Lung (tissue), 12 donors: Measurements from ENCODE around the gene GLYATL3. TPM values are rescaled to one million over a fixed set of nuclear protein-coding genes. Genes with fewer than 3 reads are reported as not detected.

Experiments used
- ATAC-seq: fragments of 200-7000 bp; cut with Tn5 transposase; one replicate; pipeline ENCODE4 v1.9.1; 2020; ENCODE audit warnings: moderate number of reproducible peaks; ENCODE audit not compliant: insufficient read depth, low FRiP score
- DNase-seq, 3 donors: peaks; one replicate each; pipeline ENCODE4 v3.0.0-alpha.2; 2013 to 2017
- H3K27ac ChIP-seq, 2 donors: one replicate each; pipeline ENCODE4 v1.5.1; 2013; ENCODE audit warnings: mild to moderate bottlenecking in 2 of 2, moderate library complexity in 2 of 2, control low read depth in 1 of 2, inconsistent platforms in 1 of 2, low read depth in 1 of 2, low read length in 1 of 2
- H3K27me3 ChIP-seq, 3 donors: one replicate each; pipeline ENCODE4 v1.5.1; 2013; ENCODE audit warnings: low read length in 2 of 3; ENCODE audit not compliant: control insufficient read depth in 3 of 3, insufficient read depth in 3 of 3
- H3K36me3 ChIP-seq, 4 donors: one replicate each; pipeline ENCODE4 v1.5.1; 2013; ENCODE audit warnings: low read length in 4 of 4, mild to moderate bottlenecking in 1 of 4, moderate library complexity in 1 of 4; ENCODE audit not compliant: control insufficient read depth in 4 of 4, insufficient read depth in 4 of 4
- H3K4me1 ChIP-seq, 5 donors: one replicate each; pipeline ENCODE4 v1.5.1; 2013; ENCODE audit warnings: low read length in 5 of 5, mild to moderate bottlenecking in 2 of 5, moderate library complexity in 1 of 5; ENCODE audit not compliant: control insufficient read depth in 5 of 5, insufficient read depth in 5 of 5
- H3K4me3 ChIP-seq: one replicate; pipeline ENCODE4 v1.5.1; 2013; ENCODE audit warnings: mild to moderate bottlenecking, control low read depth, moderate library complexity
- H3K9ac ChIP-seq, 2 donors: one replicate each; pipeline ENCODE4 v1.5.1; 2013; ENCODE audit warnings: low read length in 2 of 2, control low read depth in 1 of 2; ENCODE audit not compliant: insufficient read depth in 1 of 2
- H3K9me3 ChIP-seq, 4 donors: one replicate each; pipeline ENCODE4 v1.5.1; 2013; ENCODE audit warnings: low read length in 3 of 4, mild to moderate bottlenecking in 1 of 4, moderate library complexity in 1 of 4; ENCODE audit not compliant: control insufficient read depth in 4 of 4, insufficient read depth in 3 of 4
- WGBS, 2 donors: extraction: QIAGEN DNeasy Blood & Tissue Kit; methylation state at CpG; one replicate each; pipeline ENCODE4 v1.1.7; 2013; 5-methylcytosine and 5-hydroxymethylcytosine counted together
- polyA plus RNA-seq, 2 donors: library from polyadenylated mRNA; stranded (reverse); fragments of 200-250 nt; gene quantifications; one replicate each; pipeline ENCODE4 v1.2.1, GENCODE V29; 2013
- total RNA-seq, 2 donors: library from RNA; depleted of rRNA in 1 of 2; stranded (reverse); fragments of >200 nt in 1 of 2; gene quantifications; one replicate each; pipeline ENCODE4 v1.2.1, GENCODE V29; 2014 to 2021
- TF ChIP-seq, protein P1 (sequence below): IDR thresholded peaks from 2 replicates; pipeline ENCODE4 v1.5.1; 2012; ENCODE audit warnings: mild to moderate bottlenecking; ENCODE audit errors: control extremely low read depth, extremely low read depth
- donor health status: control.
- donor health status: control.
- donor health status: Bipolar disorder and iron deficiency.
- donor health status: healthy.
- donor health status: DM: yes; HTN: yes; CAD: no.

GLYATL3 gene
- total and polyA plus RNA-seq, 4 donors, result not detected

- Histone ChIP-seq H3K4me3 (no peak overlapping the region), H3K4me1 (no peaks in the 10 kb centered on the region), H3K9ac (no peak overlapping the region), H3K27ac (no peak overlapping the region), H3K9me3 (no peaks in the 10 kb centered on the region), H3K36me3 (no peaks in the 10 kb centered on the region), H3K27me3 (no peaks in the 10 kb centered on the region)
- TF ChIP-seq, protein P1, sequence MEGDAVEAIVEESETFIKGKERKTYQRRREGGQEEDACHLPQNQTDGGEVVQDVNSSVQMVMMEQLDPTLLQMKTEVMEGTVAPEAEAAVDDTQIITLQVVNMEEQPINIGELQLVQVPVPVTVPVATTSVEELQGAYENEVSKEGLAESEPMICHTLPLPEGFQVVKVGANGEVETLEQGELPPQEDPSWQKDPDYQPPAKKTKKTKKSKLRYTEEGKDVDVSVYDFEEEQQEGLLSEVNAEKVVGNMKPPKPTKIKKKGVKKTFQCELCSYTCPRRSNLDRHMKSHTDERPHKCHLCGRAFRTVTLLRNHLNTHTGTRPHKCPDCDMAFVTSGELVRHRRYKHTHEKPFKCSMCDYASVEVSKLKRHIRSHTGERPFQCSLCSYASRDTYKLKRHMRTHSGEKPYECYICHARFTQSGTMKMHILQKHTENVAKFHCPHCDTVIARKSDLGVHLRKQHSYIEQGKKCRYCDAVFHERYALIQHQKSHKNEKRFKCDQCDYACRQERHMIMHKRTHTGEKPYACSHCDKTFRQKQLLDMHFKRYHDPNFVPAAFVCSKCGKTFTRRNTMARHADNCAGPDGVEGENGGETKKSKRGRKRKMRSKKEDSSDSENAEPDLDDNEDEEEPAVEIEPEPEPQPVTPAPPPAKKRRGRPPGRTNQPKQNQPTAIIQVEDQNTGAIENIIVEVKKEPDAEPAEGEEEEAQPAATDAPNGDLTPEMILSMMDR, result no peak
- no peak for ATAC-seq
- DNase-seq, result no peak
- WGBS, 2 donors, result 83 to 90% methylated on average over 5 of the region's 5 CpGs
These were observed 36.1 kb downstream of the GLYATL3 start for GRCh38 chr6:49535795-49536194.

DNA sequence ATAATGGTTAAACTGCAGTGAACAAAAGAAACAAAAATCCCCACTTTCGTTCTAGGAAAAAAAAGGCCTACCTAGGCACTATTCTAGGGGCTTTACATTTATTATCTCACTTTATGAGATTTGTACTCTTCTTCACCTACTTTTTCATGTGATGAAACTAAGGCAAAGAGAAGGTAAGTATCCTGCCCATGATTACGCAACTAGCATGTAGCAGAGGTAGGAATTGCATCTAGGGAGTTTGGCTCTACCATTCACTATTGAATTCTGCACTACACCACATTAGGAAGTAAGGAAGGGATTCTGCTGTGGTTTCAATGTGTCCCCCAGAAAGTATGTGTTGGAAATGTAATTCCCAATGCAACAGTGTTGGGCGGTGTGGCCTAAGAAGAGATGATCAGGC, 39.4 kb downstream of the GLYATL3 start:
- no peaks in the 10 kb centered on the region for H3K27me3 ChIP-seq
- no peaks in the 10 kb centered on the region for H3K36me3 ChIP-seq
- no peak overlapping the region for H3K27ac ChIP-seq
- DNase-seq (no peak), ATAC-seq (no peak)
- no peaks in the 10 kb centered on the region for H3K9me3 ChIP-seq
- peaks cover 0 to 6% (median 0%) of the 10 kb centered on the region in 5 donors for H3K4me1 ChIP-seq
- TF ChIP-seq, protein P1, result no peak
- WGBS, 2 donors, result 98 to 100% methylated on average over 3 of the region's 3 CpGs
- H3K4me3 ChIP-seq, result no peak overlapping the region
- H3K9ac ChIP-seq, result no peak overlapping the region

GRCh38 chr6:49540614-49541013, 40.9 kb downstream of the GLYATL3 start:
- Histone ChIP-seq H3K4me3 (no peak overlapping the region), H3K36me3 (no peaks in the 10 kb centered on the region), H3K9ac (no peak overlapping the region), H3K27ac (no peak overlapping the region), H3K9me3 (no peaks in the 10 kb centered on the region), H3K27me3 (no peaks in the 10 kb centered on the region), H3K4me1 (peaks cover 0 to 6% (median 0%) of the 10 kb centered on the region in 5 donors)
- DNase-seq, result no peak
- TF ChIP-seq, protein P1, result no peak
- ATAC-seq, result no peak

DNA sequence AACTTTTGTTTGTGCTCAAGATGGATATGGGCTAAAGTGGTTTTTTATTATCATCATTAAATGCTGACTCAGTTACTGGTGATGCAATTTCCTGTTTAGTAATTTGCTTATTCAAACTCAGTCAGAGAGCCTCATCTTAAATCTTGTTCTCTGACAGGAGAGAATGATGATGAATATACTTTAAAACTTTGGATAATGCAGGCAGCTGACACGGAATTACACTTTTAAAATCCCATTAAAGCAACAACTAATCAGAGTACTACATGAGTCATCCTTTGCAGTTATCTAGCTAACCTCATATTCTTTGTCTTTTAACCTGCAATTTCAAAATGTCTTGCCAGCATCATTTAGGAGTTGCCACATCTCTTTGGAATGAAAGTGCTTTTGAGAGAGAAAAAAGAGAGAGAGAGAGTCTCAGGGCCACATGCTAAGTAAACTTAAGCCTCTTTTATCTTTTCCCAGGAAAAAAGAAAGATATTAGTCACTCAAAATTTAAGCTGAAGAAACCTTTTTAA, 41.5 kb downstream of the GLYATL3 start:
- DNase-seq, result peak in 2 of 3 donors; percentile 14 to 48
- 43 to 52% methylated on average over 1 of the region's 1 CpG for WGBS, 2 donors
- no peak overlapping the region for H3K4me3 ChIP-seq
- H3K9ac ChIP-seq, result no peak overlapping the region
- peaks cover 0 to 6% (median 0%) of the 10 kb centered on the region in 5 donors for H3K4me1 ChIP-seq
- TF ChIP-seq, protein P1, result no peak
- ATAC-seq, result peak; percentile 69
- no peaks in the 10 kb centered on the region for H3K27me3 ChIP-seq
- no peak overlapping the region for H3K27ac ChIP-seq
- H3K9me3 ChIP-seq, result no peaks in the 10 kb centered on the region
- H3K36me3 ChIP-seq, result no peaks in the 10 kb centered on the region
